Hypothalamus (tissue), 51 donors: Measurements from ENCODE around the gene SPIB.

ENCODE experiments used
- DNase-seq, 51 donors: peaks; one replicate each; lab custom pipeline; 2025; lab: John Stamatoyannopoulos, UW

SPIB gene

GRCh38 chr19:50418176-50419021 is at the start of gene SPIB:
Gene SPIB (plus strand): TSS chr19:50418938. CDS start chr19:50418963, 25 bp downstream.
- no peak for DNase-seq

GRCh38 chr19:50371914-50372475 is 46.7 kb upstream of the SPIB start:
- no peak for DNase-seq

GRCh38 chr19:50376166-50377050 is 42.3 kb upstream of the SPIB start, which contains the start of gene NR1H2:
Gene NR1H2 (plus strand): TSS chr19:50376457. CDS start chr19:50377606, 1,149 bp downstream.
- peak; percentile 56 to 98 (median 92) for DNase-seq

DNA sequence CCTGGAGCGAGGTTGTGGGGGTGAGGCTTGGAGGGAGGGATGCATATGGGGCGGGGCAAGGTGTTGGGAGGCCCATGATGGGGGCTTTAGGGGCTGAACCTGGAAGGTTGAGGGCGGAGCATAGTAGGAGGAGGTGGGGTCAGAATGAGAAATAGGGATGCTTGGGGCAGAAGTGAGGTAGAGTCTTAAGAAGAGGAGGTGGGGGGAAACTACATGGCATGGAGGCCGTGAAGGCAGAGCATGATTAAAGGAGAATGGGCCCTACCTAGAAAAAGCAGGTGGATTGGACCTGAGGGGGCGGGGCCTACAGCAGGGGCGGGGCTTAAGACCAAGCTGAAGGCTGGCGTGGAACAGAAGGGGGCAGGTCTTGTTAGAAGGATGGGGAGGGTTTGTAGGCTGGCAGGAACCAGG is 41.7 kb upstream of the SPIB start:
- DNase-seq, result no peak

- DNase-seq, result no peak
Observed at GRCh38 chr19:50377517-50377916, 41.2 kb upstream of the SPIB start.

GRCh38 chr19:50378169-50378862 is 40.4 kb upstream of the SPIB start:
- no peak for DNase-seq

DNA sequence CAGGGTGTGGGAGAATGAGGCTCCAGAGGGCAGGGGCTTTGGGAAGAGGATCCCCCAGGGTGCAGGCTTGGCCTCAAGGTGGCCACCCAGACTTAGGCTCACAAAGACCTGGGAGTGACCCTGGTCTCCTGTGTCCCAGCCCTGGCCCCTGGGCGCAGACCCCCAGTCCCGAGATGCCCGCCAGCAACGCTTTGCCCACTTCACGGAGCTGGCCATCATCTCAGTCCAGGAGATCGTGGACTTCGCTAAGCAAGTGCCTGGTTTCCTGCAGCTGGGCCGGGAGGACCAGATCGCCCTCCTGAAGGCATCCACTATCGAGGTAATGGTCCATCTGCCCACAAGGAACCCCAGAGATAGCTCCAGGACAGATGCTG is 39.9 kb upstream of the SPIB start:
- no peak for DNase-seq

GRCh38 chr19:50379602-50380001 is 39.1 kb upstream of the SPIB start:
- no peak for DNase-seq

- DNase-seq, result no peak
Observed at GRCh38 chr19:50380137-50380536, 38.6 kb upstream of the SPIB start.

- peak in 1 of 51 donors; percentile 10 for DNase-seq
Observed at GRCh38 chr19:50380751-50381151, 38.0 kb upstream of the SPIB start.

- DNase-seq, result no peak
Observed at GRCh38 chr19:50381881-50382729, 36.6 kb upstream of the SPIB start.

GRCh38 chr19:50383001-50383851 is 35.5 kb upstream of the SPIB start:
- DNase-seq, result peak in 1 of 51 donors; percentile 23

DNA sequence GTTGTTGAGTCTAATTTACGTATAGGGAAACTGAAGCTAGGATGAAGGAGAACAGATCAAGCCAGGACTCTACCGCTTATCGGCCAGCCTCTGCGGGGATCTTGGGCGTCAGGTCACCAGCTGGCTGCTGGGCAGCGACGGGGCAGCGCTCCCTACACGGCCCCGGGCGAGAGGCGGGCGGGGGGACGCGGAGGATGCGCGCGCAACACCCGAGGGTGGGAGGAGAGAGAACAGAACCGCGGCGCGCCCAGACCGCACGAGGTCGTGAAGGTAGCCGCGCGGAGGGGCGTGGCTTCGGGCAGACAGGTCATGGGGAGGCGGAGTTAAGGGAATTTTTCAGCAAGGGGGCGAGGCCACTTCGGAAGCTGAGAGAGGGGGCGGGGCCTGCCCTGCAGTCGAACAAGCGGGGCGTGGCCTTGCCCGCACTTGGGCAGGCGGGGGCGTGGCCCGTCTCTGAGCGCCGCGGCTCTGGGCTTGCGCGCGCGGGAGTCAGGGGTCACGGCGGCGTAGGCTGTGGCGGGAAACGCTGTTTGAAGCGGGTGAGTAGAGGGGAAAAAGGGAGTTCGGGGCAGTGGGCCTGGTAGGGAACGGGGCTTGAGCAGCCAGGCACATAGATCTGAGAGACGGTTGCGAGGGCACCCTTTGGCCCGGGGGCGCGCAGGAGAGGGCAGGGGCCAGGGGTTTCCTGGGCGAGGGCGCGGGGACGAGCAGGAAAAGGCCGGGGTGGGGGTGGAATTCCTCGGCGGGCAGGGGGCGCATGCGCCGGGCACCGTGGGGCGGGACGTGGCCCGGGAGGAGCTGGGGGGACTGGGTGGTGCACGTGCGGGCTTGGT is 34.7 kb upstream of the SPIB start, which contains the start of gene POLD1:
Gene POLD1 (plus strand): TSS at position 496 of the 833 bp plus-strand sequence. CDS start 14,505 bp downstream, outside the sequence.
- DNase-seq, result peak; percentile 41 to 97 (median 89)

GRCh38 chr19:50384685-50385535 is 33.8 kb upstream of the SPIB start:
- DNase-seq, result no peak

DNA sequence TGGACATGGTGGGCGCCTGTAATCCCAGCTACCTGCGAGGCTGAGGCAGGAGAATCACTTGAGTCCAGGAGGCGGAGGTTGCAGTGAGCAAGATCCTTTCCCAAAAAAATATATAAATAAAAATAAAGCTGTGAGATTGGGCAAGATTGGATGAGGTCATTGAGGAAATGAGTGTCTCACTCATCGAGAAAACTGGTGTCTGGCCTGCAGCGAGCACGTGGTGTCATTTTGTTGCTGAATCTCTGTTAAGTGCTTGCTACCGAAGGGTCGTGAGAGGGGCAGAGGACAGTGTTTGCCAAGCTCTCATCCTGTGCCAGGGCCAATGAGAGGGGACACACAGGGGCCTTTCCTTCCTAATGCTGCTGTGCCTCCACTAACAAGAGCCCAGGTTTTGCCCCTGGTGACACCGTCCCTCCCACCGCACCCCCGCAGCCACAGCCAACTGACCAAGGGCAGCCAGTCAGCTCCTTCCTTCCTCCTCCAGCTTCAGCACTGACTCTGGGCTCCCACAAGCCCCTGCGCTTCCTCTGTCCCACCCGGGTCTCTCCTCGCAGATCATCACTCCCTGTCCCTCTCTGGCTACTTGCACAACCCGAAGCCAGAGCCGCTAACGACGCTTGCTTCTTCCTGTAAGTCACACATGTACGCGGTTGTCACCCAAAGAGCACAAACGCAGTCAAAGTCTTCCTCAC is 31.4 kb upstream of the SPIB start:
- peak in 15 of 51 donors; percentile 4 to 51 (median 16) for DNase-seq

DNA sequence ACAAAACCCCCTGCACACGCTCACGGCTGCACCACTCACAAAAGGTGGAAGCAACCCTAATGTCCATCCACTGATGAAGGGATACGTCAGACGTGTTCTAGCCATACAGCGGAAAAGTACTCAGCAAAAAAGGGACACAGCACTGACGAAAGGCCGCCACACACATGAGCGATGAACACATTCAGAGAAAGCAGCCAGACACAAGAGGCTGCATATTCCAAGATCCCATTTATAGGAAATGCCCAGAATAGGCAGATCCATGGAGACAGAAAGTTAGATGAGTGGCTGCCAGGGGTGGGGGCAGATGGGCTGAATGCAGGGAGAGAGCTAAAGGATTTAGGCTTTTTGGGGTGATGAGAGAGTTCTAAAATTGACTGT is 30.9 kb upstream of the SPIB start:
- peak in 1 of 51 donors; percentile 51 for DNase-seq
